NCI-H1092 (cell line): Measurements from ENCODE around the gene STK11.
A peak's percentile ranks its signal among the peaks of the same experiment; 100 is the strongest.
"Not testable (repeated sequence)": the region's sequence is repeated elsewhere in the genome, so short reads cannot be mapped to it uniquely, and the experiment has no call there.

Experiments
- DNase-seq: peaks from one replicate; lab custom pipeline; 2025; lab: John Stamatoyannopoulos, UW

The STK11 gene

DNA sequence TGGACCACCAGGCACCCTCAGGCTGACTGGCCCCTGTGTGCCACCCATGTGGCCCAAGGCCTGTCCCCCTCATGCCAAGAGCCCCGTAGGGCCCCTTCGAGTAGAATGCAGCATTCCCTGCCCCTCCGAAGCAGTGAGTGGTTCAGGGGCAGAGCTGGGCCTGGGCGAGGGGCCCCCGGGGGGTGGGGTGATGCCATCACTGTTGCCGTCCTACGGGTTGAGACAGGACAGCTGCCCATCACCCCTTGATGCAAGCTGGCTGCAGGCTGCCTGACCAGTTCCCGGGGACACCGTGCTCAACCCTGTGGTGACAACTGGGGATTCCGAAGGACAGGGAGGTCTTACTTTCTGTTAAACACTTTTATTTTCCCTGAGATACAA is 36.2 kb upstream of the STK11 start:
- no peak for DNase-seq

GRCh38 chr19:1169921-1170885 is 35.4 kb upstream of the STK11 start:
- no peak for DNase-seq

DNA sequence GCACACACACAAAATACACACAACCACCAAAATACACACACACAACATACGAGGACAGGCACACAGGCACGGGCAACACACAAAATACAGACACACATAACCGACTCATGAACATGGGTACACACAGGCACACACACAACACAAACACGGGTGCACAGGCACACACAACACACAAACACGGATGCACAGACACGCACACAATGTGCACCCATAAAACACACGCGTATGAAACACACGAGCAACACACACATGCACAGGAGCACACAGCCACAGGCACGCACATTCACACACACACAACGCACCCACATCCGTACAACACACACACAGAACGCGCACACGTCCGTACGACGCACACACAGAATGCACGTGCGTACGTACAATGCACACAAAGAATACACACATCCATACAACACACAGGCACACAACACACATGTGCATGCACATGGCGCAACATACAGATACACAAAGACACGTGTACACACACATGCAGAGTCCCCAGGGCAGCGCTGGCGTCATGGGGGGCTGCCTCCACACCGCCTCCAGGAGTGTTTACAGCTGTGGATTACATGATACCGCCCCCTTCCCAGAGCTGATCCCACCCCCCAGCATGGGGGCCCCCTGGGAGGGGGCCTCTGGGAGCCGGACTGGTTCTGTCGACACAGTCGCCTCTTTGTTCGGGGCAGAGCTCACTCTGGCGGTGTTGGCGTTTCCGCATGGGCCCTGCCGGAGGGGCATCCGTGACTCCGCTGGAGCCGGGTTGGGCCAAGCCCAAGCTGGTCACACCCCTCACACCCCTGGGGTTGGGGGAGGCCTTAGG is 34.4 kb upstream of the STK11 start:
- no peak for DNase-seq

DNA sequence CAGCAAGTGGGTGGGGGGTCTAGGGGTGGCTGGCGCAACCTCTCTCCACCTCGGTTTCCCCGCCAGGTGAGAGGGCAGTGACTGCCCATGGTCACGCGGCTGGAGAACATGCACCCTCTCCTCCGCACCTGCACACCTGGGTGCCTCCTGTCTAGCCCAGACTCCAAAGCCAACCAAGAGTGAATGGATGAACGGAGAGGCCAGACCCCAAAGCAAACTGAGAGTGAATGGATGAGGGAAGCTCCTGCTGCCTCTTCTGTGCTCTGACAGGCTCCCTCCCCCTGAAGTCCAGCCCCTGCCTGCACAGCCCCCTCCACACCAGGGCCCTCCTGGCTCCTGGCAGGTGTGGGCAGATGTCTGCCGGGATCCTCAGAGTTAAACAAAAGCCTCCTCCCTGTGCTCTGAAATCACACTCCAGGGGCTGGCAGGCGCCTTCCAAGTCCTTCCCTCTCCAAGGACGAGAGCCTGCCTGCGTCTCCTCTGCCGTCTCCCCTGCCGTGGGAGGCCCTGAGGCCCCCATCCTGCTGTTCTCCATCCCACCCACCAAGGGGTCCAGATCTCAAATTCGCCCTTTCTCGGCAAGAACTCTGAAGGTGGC is 33.7 kb upstream of the STK11 start:
- DNase-seq: no peak

GRCh38 chr19:1172353-1173158 is 33.0 kb upstream of the STK11 start:
- no peak for DNase-seq

DNA sequence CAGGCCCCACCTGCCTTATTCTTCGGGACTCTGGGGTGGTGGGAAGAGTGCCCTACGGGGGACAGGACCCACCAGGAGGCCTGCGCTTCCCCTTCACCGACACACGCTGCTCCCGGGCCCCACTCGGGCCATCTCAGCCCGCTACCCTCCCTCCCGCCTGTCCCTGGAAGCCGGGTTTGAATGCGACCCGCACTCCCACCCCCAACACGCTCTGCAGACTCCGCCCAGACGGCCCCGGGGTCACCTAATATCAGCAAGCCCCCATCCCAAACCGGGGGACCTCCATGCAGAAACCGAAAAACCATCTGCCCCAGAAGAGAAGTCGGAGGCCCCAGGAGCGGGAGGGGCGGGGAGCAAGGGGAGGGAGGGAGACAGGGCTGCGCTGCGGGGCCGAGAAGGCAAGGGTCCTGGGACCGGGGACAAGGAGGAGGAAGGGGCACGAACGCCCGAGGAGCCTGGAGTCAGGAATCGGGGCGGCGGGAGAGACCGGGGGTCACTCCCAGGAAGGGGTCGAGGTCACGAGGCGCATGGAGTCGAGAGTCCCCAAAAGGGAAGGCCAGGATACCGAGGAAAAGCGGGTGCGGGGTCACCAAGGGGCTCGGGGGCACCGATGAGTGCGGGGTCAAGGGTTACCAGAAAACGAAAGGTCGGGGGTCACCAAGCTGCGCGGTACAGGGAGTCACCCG is 32.3 kb upstream of the STK11 start:
- DNase-seq: no peak

DNA sequence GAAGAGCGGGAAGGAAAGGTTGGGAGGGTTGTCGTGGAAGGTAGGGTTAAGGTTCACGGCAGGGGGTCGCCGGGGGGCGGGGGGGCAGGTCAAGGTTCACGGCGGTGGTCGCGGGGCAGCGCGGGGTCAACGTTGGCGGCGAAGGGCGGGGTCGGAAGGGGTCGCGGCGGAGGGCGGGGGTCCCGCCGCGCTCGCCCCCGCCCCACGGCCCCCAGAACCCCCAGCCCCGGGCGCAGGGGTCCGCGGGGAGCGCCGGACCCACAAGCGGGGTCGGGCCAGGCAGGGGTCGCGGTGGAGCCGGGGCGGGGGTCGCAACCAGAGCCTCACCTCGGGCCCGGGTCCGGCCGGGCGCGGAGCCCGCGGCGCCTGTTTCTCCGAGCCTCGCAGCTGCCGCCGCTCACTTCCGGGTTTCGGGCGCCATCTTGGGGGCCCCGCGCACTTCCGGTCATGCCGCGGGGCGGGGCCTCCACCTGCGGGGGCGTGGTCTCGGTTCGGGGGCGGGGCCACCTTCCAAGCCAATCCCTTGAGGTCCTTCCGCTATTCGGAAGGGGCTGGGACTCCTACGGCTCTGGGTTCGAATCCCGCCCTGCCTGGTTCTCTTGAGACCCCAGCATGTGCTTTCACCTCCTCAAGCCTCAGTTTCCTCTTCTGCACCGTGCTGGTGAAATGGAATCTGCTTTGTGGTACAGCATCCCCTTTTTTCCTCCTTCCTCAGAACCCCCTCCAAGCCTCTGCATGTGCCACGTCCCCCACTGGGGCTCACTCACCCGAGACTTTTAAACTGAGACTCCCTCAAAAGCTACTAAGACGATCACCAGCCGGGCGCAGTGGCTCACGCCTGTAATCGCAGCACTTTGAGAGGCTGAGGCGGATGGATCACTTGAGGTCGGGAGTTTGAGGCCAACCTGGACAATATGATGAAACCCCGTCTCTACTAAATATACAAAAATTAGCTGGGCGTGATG is 31.5 kb upstream of the STK11 start, which contains the start of gene SBNO2:
Gene SBNO2, minus strand, starts transcription at position 424 of the 965 bp plus-strand sequence. CDS start 19,992 bp downstream, outside the sequence.
- DNase-seq: peak; percentile 81

GRCh38 chr19:1177322-1178114 is 28.1 kb upstream of the STK11 start:
- no peak for DNase-seq

GRCh38 chr19:1181606-1182005 is 24.0 kb upstream of the STK11 start:
- no peak for DNase-seq

DNA sequence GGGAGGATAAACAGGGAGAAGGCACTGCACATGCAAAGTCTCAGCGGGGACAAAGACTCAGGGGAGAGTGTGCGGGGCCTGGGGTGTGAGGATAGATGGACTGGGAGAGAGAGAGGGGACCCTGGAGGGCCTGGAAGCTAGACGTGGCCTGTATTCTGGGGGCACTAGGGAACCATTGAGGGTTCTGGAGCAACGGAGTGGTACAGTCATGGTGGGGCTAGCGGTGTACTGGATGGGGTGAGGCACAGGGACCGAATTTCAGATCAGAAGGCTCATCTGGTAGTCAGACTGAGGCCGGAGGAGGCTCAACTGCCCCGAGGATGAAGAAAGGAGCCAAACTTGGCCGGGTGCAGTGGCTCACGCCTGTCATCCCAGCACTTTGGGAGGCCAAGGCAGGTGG is 23.5 kb upstream of the STK11 start:
- no peak for DNase-seq

- DNase-seq: no peak
Observed at GRCh38 chr19:1182727-1183126, 22.9 kb upstream of the STK11 start.

- no peak for DNase-seq
Observed at GRCh38 chr19:1183543-1184172, 21.9 kb upstream of the STK11 start.

- DNase-seq: no peak
Observed at GRCh38 chr19:1189419-1189818, 16.2 kb upstream of the STK11 start.

- DNase-seq: no peak
Observed at GRCh38 chr19:1199531-1199930, 6.0 kb upstream of the STK11 start.

GRCh38 chr19:1200614-1201013 is 5.0 kb upstream of the STK11 start:
- DNase-seq: not testable (repeated sequence)

DNA sequence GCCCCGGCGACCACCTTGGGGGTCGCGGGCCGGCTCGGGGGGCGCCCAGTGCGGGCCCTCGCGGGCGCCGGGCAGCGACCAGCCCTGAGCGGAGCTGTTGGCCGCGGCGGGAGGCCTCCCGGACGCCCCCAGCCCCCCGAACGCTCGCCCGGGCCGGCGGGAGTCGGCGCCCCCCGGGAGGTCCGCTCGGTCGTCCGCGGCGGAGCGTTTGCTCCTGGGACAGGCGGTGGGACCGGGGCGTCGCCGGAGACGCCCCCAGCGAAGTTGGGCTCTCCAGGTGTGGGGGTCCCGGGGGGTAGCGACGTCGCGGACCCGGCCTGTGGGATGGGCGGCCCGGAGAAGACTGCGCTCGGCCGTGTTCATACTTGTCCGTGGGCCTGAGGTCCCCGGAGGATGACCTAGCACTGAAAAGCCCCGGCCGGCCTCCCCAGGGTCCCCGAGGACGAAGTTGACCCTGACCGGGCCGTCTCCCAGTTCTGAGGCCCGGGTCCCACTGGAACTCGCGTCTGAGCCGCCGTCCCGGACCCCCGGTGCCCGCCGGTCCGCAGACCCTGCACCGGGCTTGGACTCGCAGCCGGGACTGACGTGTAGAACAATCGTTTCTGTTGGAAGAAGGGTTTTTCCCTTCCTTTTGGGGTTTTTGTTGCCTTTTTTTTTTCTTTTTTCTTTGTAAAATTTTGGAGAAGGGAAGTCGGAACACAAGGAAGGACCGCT is 729 bp downstream of the STK11 start:
- DNase-seq: no peak

- no peak for DNase-seq
Observed at GRCh38 chr19:1206864-1207450, 1.4 kb downstream of the STK11 start.
